ENCODE measurements around the gene JRKL. TPM values are rescaled to one million over a fixed set of nuclear protein-coding genes. Genes with fewer than 3 reads are reported as not detected.

Gene JRKL
- 11.7 TPM for total RNA-seq

DNA sequence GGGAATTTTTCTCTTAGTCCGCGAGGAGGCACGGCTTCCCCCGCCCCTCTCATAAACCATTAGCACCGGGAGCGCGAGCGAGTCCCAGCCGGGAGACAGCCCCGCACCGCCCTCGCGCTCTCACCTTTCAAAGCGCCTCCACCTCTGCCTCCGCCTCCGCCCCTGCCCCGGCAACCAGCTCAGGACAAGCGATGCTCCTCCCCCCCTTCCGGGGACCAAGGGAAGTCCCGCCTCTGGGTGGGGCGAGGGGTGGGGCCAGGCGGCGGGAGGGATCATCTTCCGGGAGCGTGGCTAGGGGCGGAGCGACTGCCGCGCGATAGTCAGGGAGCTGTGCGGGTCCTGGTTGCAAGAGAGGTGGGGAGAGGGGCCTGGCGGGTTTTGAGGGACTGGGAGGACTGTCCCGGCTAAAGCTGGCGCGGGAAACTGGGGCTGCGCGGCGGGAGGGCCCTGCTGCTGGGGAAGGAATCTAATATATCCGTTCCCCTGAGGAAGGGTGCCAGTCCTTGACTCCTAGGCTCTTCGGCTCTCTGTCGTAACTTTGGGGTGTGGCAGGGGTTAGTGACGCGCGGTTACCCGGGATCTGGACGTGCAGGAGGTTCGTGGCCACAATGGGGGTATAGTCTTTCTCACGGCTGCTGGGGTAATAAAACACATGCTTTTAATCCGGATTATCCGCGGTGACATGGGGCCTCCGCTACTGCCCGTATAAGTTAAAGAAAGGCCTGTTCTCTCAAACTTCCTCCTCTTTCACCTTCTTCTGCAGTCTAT is at the start of gene JRKL, which contains the start of gene CCDC82:
Gene JRKL, plus strand, starts transcription at position 294 of the 768 bp plus-strand sequence. CDS start 637 bp downstream, outside the sequence.
Gene CCDC82, minus strand, starts transcription at position 193 of the 768 bp plus-strand sequence. CDS start 5,165 bp downstream, outside the sequence.

DNA sequence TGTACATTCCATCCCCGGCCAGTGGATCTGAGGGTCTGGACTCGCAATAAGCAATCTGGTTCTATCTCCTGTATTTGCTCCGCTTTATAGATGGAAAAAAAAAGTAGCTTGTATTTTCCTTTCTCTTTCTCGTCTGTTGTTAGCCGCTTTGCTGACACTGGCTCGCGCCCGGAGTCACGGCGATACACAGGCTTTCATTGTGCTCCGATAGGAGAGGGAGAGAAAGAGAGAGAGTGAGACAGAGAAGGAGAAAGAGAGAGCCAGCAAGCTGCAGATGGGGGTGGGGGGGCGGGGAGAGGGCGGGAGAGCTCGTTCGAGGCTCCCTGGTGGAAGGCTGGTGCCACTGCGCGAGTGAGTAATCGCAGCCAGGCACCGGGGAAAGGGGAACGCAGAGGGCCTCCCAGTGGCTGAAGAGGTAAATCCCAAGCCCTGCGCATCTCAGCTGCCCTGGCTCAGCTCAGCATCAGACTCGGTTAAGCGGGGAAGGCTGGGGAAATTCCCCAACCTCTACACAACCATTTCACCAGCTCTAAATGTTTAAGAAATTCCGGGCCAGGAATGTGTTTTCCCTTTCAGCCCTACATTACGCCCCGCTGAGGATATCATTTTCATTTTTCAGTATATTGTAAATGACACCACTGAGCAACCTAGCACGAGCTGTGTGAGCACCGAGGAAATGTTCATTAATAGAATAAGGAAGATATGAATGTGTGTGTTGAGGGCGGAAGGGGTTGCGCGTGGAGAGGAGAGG is 46.7 kb upstream of the JRKL start, which contains the start of gene MAML2:
Gene MAML2, minus strand, starts transcription at position 235 of the 751 bp plus-strand sequence. CDS start 1,300 bp downstream, outside the sequence.

Small RNA genes within 50 kb of the gene (small RNA-seq; reads per million reads assigned to genes)
- not detected for gene MIR1260B (ENCODE audit: low replicate concordance)

Other genes with a start within 250 kb of the JRKL start
- 25.4 TPM for gene MAML2, start 46.8 kb upstream of the JRKL start, total RNA-seq
- gene CCDC82, start 101 bp upstream of the JRKL start, total RNA-seq, result 19.9 TPM

All from metanephros (tissue), 2 donors.